Measurements from ENCODE around the gene ADAMTS13.

GRCh38 chr9:133499132-133499891 lies 77.1 kb downstream of the ADAMTS13 start:
- TF ChIP-seq EZH2 (IDR thresholded peaks at IDR 0.05; ENCODE audit: insufficient read depth, poor library complexity, severe bottlenecking) (no peak), EZH2phosphoT487 (IDR thresholded peaks at IDR 0.05; ENCODE audit: insufficient read depth, low read depth) (no peak)

Measured in GM23248 (cell line).